Loucy (cell line): ENCODE results near the gene EML3.

Source experiments
- H2AFZ ChIP-seq: fragments of 200-600 bp; sonication (generic); 2 replicates; pipeline ENCODE4 v1.6.0; 2016; ENCODE audit warnings: antibody characterized with exemption, mild to moderate bottlenecking, low read length, moderate library complexity
- H3F3A ChIP-seq: fragments of 200-600 bp; 2 replicates; pipeline ENCODE4 v1.6.0; 2016; ENCODE audit warnings: antibody characterized with exemption, low read depth, mild to moderate bottlenecking
- H3K27me3 ChIP-seq: fragments of 200-600 bp; sonication (generic); 2 replicates; pipeline ENCODE4 v1.6.1; 2014; ENCODE audit warnings: low read length, mild to moderate bottlenecking; ENCODE audit not compliant: insufficient read depth, poor library complexity, severe bottlenecking
- H3K36me3 ChIP-seq: fragments of 200-600 bp; sonication (generic); 2 replicates; pipeline ENCODE4 v1.6.1; 2016; ENCODE audit warnings: low read length; ENCODE audit not compliant: insufficient read depth
- H3K4me1 ChIP-seq: fragments of 200-600 bp; sonication (generic); 2 replicates; pipeline ENCODE4 v1.5.1; 2014; ENCODE audit warnings: low read length, mild to moderate bottlenecking; ENCODE audit not compliant: insufficient read depth, poor library complexity, severe bottlenecking
- H3K4me2 ChIP-seq: fragments of 200-600 bp; sonication (generic); 2 replicates; pipeline ENCODE4 v1.6.0; 2014; ENCODE audit warnings: antibody characterized with exemption, low read length, low read depth, mild to moderate bottlenecking; ENCODE audit not compliant: poor library complexity, severe bottlenecking
- H3K4me3 ChIP-seq: fragments of 200-600 bp; sonication (generic); 2 replicates; pipeline ENCODE4 v1.5.1; 2014; ENCODE audit warnings: low read length, mild to moderate bottlenecking, mixed read lengths; ENCODE audit not compliant: poor library complexity, severe bottlenecking
- H3K79me2 ChIP-seq: fragments of 200-600 bp; sonication (generic); 2 replicates; pipeline ENCODE4 v1.6.1; 2014; ENCODE audit warnings: low read length; ENCODE audit not compliant: insufficient read depth
- H3K9ac ChIP-seq: fragments of 200-600 bp; sonication (generic); 2 replicates; pipeline ENCODE4 v1.6.0; 2014; ENCODE audit warnings: mild to moderate bottlenecking, low read depth, low read length, moderate library complexity; ENCODE audit not compliant: poor library complexity, severe bottlenecking
- H3K9me2 ChIP-seq: fragments of 200-600 bp; sonication (generic); replicated peaks from 2 replicates; pipeline ENCODE4 v1.6.1; 2016; ENCODE audit warnings: low read depth, low read length, mixed read lengths
- H3K9me3 ChIP-seq: fragments of 200-600 bp; sonication (generic); 2 replicates; pipeline ENCODE4 v1.6.1; 2014; ENCODE audit warnings: mild to moderate bottlenecking, antibody characterized with exemption, low read length, low read depth; ENCODE audit not compliant: insufficient read depth
- H4K20me1 ChIP-seq: fragments of 200-600 bp; sonication (generic); 2 replicates; pipeline ENCODE4 v1.6.0; 2014; ENCODE audit warnings: antibody characterized with exemption, low read length, mild to moderate bottlenecking; ENCODE audit not compliant: insufficient read depth, poor library complexity, severe bottlenecking
- EZH2phosphoT487 ChIP-seq: fragments of 200-600 bp; IDR thresholded peaks from 2 replicates; pipeline ENCODE4 v1.6.1; 2018; ENCODE audit warnings: antibody characterized with exemption, mild to moderate bottlenecking, moderate library complexity, borderline replicate concordance
- TF ChIP-seq, protein P1 (sequence below): fragments of 200-600 bp; sonication (generic); conservative IDR thresholded peaks from 2 replicates; pipeline ENCODE4 v1.5.1; 2014; ENCODE audit warnings: mild to moderate bottlenecking, antibody characterized with exemption, low read length

The EML3 gene

GRCh38 chr11:62559204-62559603, 53.4 kb downstream of the EML3 start:
- Histone ChIP-seq H3K9me3 (no peaks in the 10 kb centered on the region), H3K27me3 (no peaks in the 10 kb centered on the region), H3K79me2 (peaks cover 23% of the 10 kb centered on the region; the same call in 1 of the 2 replicates), H3F3A (peaks cover 22% of the 10 kb centered on the region), H3K9ac (no peak overlapping the region), H3K9me2 (no peaks in the 10 kb centered on the region), H2AFZ (no peak overlapping the region), H3K4me1 (peaks cover 45% of the 10 kb centered on the region), H3K4me2 (no peak overlapping the region), H3K4me3 (no peak overlapping the region), H4K20me1 (peaks cover 23% of the 10 kb centered on the region), H3K36me3 (peaks cover 53% of the 10 kb centered on the region)
- no peak for TF ChIP-seq EZH2phosphoT487
- TF ChIP-seq, protein P1, sequence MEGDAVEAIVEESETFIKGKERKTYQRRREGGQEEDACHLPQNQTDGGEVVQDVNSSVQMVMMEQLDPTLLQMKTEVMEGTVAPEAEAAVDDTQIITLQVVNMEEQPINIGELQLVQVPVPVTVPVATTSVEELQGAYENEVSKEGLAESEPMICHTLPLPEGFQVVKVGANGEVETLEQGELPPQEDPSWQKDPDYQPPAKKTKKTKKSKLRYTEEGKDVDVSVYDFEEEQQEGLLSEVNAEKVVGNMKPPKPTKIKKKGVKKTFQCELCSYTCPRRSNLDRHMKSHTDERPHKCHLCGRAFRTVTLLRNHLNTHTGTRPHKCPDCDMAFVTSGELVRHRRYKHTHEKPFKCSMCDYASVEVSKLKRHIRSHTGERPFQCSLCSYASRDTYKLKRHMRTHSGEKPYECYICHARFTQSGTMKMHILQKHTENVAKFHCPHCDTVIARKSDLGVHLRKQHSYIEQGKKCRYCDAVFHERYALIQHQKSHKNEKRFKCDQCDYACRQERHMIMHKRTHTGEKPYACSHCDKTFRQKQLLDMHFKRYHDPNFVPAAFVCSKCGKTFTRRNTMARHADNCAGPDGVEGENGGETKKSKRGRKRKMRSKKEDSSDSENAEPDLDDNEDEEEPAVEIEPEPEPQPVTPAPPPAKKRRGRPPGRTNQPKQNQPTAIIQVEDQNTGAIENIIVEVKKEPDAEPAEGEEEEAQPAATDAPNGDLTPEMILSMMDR = no peak

- peaks cover 19% of the 10 kb centered on the region for H4K20me1 ChIP-seq
- no peak overlapping the region for H3K4me2 ChIP-seq
- peaks cover 19% of the 10 kb centered on the region; the same call in 1 of the 2 replicates for H3K79me2 ChIP-seq
- TF ChIP-seq, protein P1 = no peak
- no peak for TF ChIP-seq EZH2phosphoT487
- no peak overlapping the region for H3K4me3 ChIP-seq
- no peaks in the 10 kb centered on the region for H3K27me3 ChIP-seq
- H3K9me2 ChIP-seq = no peaks in the 10 kb centered on the region
- peaks cover 49% of the 10 kb centered on the region for H3K36me3 ChIP-seq
- peaks cover 51% of the 10 kb centered on the region for H3K4me1 ChIP-seq
- H2AFZ ChIP-seq = no peak overlapping the region
- H3K9ac ChIP-seq = peak overlapping the region; percentile 76
- peaks cover 22% of the 10 kb centered on the region for H3F3A ChIP-seq
- no peaks in the 10 kb centered on the region for H3K9me3 ChIP-seq
Observed at GRCh38 chr11:62558669-62559068, 53.9 kb downstream of the EML3 start.

GRCh38 chr11:62556875-62557631, 55.5 kb downstream of the EML3 start:
- H3F3A ChIP-seq = peaks cover 22% of the 10 kb centered on the region
- no peaks in the 10 kb centered on the region for H3K9me2 ChIP-seq
- peaks cover 18% of the 10 kb centered on the region; the same call in 1 of the 2 replicates for H3K79me2 ChIP-seq
- TF ChIP-seq EZH2phosphoT487 = no peak
- TF ChIP-seq, protein P1 = no peak
- H3K9me3 ChIP-seq = no peaks in the 10 kb centered on the region
- peaks cover 33% of the 10 kb centered on the region for H3K36me3 ChIP-seq
- peak overlapping the region; percentile 71 for H3K4me3 ChIP-seq
- H3K4me2 ChIP-seq = peak overlapping the region; percentile 89
- H3K4me1 ChIP-seq = peaks cover 66% of the 10 kb centered on the region
- peaks cover 11% of the 10 kb centered on the region for H4K20me1 ChIP-seq
- H3K27me3 ChIP-seq = no peaks in the 10 kb centered on the region
- H3K9ac ChIP-seq = peak overlapping the region; percentile 76
- H2AFZ ChIP-seq = no peak overlapping the region
